Body of pancreas (tissue), 4 donors: Measurements from ENCODE around the gene AQR.

ENCODE experiments used
- POLR2A ChIP-seq, 3 donors: fragments of 450-650 bp; IDR thresholded peaks; one replicate each; pipeline ENCODE4 v1.6.1; 2016; ENCODE audit warnings: antibody characterized with exemption in 3 of 3, mild to moderate bottlenecking in 2 of 3
- TF ChIP-seq, protein P1 (sequence below), 7 experiments: fragments of 450-650 bp in 4 of 7; fragments of 200-600 bp in 3 of 7; sonication (generic) in 3 of 7; IDR thresholded peaks; one replicate each; pipeline ENCODE4 v1.5.1; 2016 to 2019; ENCODE audit warnings: antibody characterized with exemption in 7 of 7

DNA sequence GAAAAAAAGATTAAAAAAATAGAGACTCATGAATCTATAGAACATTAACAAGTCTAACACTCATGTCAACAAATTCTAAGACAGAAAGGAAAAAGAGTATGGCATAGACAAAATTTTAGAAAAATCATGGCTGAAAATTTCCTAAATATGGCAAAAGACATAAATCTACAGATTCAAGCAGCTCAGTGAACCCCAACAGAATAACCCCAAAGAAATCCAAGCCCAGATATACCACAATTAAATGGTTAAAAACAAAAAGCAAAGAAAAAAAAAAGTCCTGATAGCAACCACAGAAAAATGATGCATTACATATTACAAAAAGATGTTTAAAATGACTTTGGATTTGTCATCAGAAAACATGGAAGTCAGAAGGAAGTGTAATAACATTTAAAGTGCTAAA is 75.6 kb downstream of the AQR start:
- TF ChIP-seq, protein P1, sequence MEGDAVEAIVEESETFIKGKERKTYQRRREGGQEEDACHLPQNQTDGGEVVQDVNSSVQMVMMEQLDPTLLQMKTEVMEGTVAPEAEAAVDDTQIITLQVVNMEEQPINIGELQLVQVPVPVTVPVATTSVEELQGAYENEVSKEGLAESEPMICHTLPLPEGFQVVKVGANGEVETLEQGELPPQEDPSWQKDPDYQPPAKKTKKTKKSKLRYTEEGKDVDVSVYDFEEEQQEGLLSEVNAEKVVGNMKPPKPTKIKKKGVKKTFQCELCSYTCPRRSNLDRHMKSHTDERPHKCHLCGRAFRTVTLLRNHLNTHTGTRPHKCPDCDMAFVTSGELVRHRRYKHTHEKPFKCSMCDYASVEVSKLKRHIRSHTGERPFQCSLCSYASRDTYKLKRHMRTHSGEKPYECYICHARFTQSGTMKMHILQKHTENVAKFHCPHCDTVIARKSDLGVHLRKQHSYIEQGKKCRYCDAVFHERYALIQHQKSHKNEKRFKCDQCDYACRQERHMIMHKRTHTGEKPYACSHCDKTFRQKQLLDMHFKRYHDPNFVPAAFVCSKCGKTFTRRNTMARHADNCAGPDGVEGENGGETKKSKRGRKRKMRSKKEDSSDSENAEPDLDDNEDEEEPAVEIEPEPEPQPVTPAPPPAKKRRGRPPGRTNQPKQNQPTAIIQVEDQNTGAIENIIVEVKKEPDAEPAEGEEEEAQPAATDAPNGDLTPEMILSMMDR (IDR thresholded peaks at IDR 0.05): no peak
- TF ChIP-seq POLR2A (IDR thresholded peaks at IDR 0.05): no peak
